HG03442 (cell line): ENCODE measurements around the gene DIAPH3.
A peak's percentile ranks its signal among the peaks of the same experiment; 100 is the strongest.
"Not testable (repeated sequence)": the region's sequence is repeated elsewhere in the genome, so short reads cannot be mapped to it uniquely, and the experiment has no call there.

Experiments
- ATAC-seq: cut with Tn5 transposase; IDR thresholded peaks from one replicate; pipeline ENCODE4 v1.9.1; 2021; ENCODE audit warnings: mild to moderate bottlenecking, moderate library complexity; ENCODE audit not compliant: unreplicated experiment

Gene DIAPH3

GRCh38 chr13:60163478-60164233 lies at the start of gene DIAPH3:
DIAPH3 (minus strand) TSS chr13:60163928; CDS start chr13:60163766, 162 bp downstream.
- peak; percentile 100 for ATAC-seq

GRCh38 chr13:60213236-60213744 lies 49.6 kb upstream of the DIAPH3 start:
- no peak for ATAC-seq

- ATAC-seq: no peak
Measured at GRCh38 chr13:60211548-60211947, 47.8 kb upstream of the DIAPH3 start.

GRCh38 chr13:60210510-60211330 lies 47.0 kb upstream of the DIAPH3 start:
- ATAC-seq: no peak

- ATAC-seq: not testable (repeated sequence)
Measured at GRCh38 chr13:60205499-60205898, 41.8 kb upstream of the DIAPH3 start.

- ATAC-seq: no peak
Measured at GRCh38 chr13:60201286-60201685, 37.6 kb upstream of the DIAPH3 start.

- not testable (repeated sequence) for ATAC-seq
Measured at GRCh38 chr13:60195893-60196292, 32.2 kb upstream of the DIAPH3 start.

GRCh38 chr13:60182907-60183306 lies 19.2 kb upstream of the DIAPH3 start:
- no peak for ATAC-seq

GRCh38 chr13:60178327-60178726 lies 14.6 kb upstream of the DIAPH3 start:
- no peak for ATAC-seq

GRCh38 chr13:60175571-60175970 lies 11.8 kb upstream of the DIAPH3 start:
- ATAC-seq: no peak

- ATAC-seq: no peak
Measured at GRCh38 chr13:60174113-60174512, 10.4 kb upstream of the DIAPH3 start.

GRCh38 chr13:60172111-60172510 lies 8.4 kb upstream of the DIAPH3 start:
- ATAC-seq: no peak

GRCh38 chr13:60170414-60170813 lies 6.7 kb upstream of the DIAPH3 start:
- ATAC-seq: no peak

- ATAC-seq: no peak
Measured at GRCh38 chr13:60169239-60170031, 5.7 kb upstream of the DIAPH3 start.

GRCh38 chr13:60167121-60167520 lies 3.4 kb upstream of the DIAPH3 start:
- ATAC-seq: no peak

GRCh38 chr13:60165391-60166099 lies 1.8 kb upstream of the DIAPH3 start:
- ATAC-seq: no peak

- ATAC-seq: peak; percentile 14
Measured at GRCh38 chr13:60164234-60164889, 634 bp upstream of the DIAPH3 start.

GRCh38 chr13:60162096-60162495 lies 1.6 kb downstream of the DIAPH3 start:
- ATAC-seq: no peak

- no peak for ATAC-seq
Measured at GRCh38 chr13:60158321-60158801, 5.4 kb downstream of the DIAPH3 start.

GRCh38 chr13:60155978-60156377 lies 7.8 kb downstream of the DIAPH3 start:
- ATAC-seq: peak; percentile 57
